ENCODE measurements around the gene MEI4.

The MEI4 gene

DNA sequence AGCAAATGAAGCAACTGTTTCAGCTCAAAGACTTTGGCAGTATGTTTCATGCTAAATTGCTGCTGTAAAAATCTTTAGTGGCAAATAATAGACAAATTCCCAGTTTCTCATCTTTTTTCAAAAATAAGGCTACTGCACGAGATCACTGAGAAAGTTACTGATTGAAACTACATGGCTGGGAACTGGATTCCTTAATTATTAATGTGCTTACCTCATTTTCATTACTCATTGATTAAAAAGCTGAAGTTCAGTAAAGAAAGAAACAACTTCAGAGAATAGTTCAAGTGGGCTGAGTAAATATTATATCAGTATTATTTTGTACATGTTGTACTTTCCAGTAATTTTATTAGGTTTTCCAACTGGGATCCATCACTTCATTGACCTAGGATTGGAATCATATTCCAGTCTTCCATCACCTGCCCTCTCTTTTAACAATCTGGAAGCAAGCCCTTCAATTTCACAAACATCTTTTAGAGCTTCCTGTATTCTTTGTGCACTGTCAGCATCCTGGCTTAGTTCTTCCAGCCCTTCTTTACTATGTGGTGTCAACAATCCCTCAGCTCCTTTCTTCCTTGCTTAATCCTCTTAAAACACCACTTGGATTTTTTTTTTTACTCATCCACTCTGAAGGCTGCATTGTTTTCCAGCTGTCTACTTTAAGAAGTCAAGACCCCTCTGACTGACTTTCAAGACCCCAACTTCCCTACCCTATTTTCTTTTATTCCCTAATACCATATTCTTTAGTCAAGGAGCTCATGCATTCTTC lies 4.3 kb downstream of the MEI4 start:
- H4K12ac ChIP-seq (ENCODE audit: low read depth, low read length), result no peak overlapping the region
- H2AFZ ChIP-seq (ENCODE audit: insufficient read depth, low read length, poor library complexity), result no peak overlapping the region
- H2AK5ac ChIP-seq (ENCODE audit: low read length), result no peak overlapping the region
- no peaks in the 10 kb centered on the region for H3K79me2 ChIP-seq (ENCODE audit: control insufficient read depth, insufficient read depth, low read length, poor library complexity)
- no peak overlapping the region for H3K9ac ChIP-seq (ENCODE audit: low read length)
- H2BK120ac ChIP-seq (ENCODE audit: insufficient read depth, low read length, poor library complexity), result no peak overlapping the region
- no peaks in the 10 kb centered on the region for H3K4me1 ChIP-seq (ENCODE audit: control insufficient read depth in 1 of 2, insufficient read depth in 2 of 2, low read length in 2 of 2)
- H4K8ac ChIP-seq (ENCODE audit: low read depth, low read length), result no peak overlapping the region
- H2BK12ac ChIP-seq (ENCODE audit: low read length), result no peak overlapping the region
- H3K9me3 ChIP-seq (ENCODE audit: insufficient read depth, low read depth, low read length), result no peaks in the 10 kb centered on the region
- H4K91ac ChIP-seq (ENCODE audit: low read depth, low read length), result no peak overlapping the region
- H3K18ac ChIP-seq (ENCODE audit: low read length), result no peak overlapping the region
- no peaks in the 10 kb centered on the region for H3K36me3 ChIP-seq (ENCODE audit: control insufficient read depth in 1 of 2, insufficient read depth in 2 of 2, low read length in 2 of 2)
- H3K27ac ChIP-seq (ENCODE audit: low read depth, low read length), result no peak overlapping the region
- no peak overlapping the region for H2BK5ac ChIP-seq (ENCODE audit: low read depth, low read length, poor library complexity)
- no peak overlapping the region for H3K23ac ChIP-seq (ENCODE audit: low read length)
- H3K14ac ChIP-seq (ENCODE audit: low read length), result no peak overlapping the region
- H3K4me2 ChIP-seq (ENCODE audit: low read length), result no peak overlapping the region
- no CpG with 5 or more reads among the region's 1 CpG for WGBS (ENCODE audit: extremely low coverage, insufficient coverage, insufficient read length)
- no peak for DNase-seq
- no peak overlapping the region for H3K4me3 ChIP-seq (ENCODE audit: low read depth, low read length)
- no peak overlapping the region for H3K4ac ChIP-seq (ENCODE audit: low read depth, low read length)
- H3K79me1 ChIP-seq (ENCODE audit: low read length), result no peaks in the 10 kb centered on the region
- no peaks in the 10 kb centered on the region for H3K27me3 ChIP-seq (ENCODE audit: insufficient read depth, low read length)

DNA sequence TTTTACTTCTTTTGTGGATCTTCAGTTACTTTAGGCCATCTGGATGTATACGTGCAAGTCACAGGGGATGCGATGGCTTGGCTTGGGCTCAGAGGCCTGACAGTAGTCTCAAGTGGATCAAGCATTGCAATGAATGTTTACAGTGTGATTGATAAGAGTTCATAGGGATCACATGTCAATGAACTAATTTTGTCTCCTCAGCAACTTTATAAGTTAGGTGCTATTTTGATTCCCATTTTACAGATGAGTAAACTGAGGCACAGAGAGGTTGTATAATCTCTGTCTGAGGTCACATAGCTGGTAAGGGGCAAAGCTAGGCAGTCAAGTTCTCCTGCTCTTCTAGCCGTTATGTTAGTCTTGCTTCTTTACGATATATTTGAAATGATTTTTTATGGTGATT lies 13.5 kb downstream of the MEI4 start:
- Histone ChIP-seq H3K4ac (ENCODE audit: low read depth, low read length) (no peak overlapping the region), H4K8ac (ENCODE audit: low read depth, low read length) (no peak overlapping the region), H3K27ac (ENCODE audit: low read depth, low read length) (no peak overlapping the region), H2BK5ac (ENCODE audit: low read depth, low read length, poor library complexity) (no peak overlapping the region), H3K14ac (ENCODE audit: low read length) (no peak overlapping the region), H4K12ac (ENCODE audit: low read depth, low read length) (no peak overlapping the region), H3K27me3 (ENCODE audit: insufficient read depth, low read length) (no peaks in the 10 kb centered on the region), H3K79me2 (ENCODE audit: control insufficient read depth, insufficient read depth, low read length, poor library complexity) (no peaks in the 10 kb centered on the region), H3K4me2 (ENCODE audit: low read length) (no peak overlapping the region), H2BK12ac (ENCODE audit: low read length) (no peak overlapping the region), H3K23ac (ENCODE audit: low read length) (no peak overlapping the region), H3K79me1 (ENCODE audit: low read length) (no peaks in the 10 kb centered on the region), H4K91ac (ENCODE audit: low read depth, low read length) (no peak overlapping the region), H3K4me1 (ENCODE audit: control insufficient read depth in 1 of 2, insufficient read depth in 2 of 2, low read length in 2 of 2) (no peaks in the 10 kb centered on the region), H2AFZ (ENCODE audit: insufficient read depth, low read length, poor library complexity) (no peak overlapping the region), H2BK120ac (ENCODE audit: insufficient read depth, low read length, poor library complexity) (no peak overlapping the region), H3K36me3 (ENCODE audit: control insufficient read depth in 1 of 2, insufficient read depth in 2 of 2, low read length in 2 of 2) (no peaks in the 10 kb centered on the region), H3K9ac (ENCODE audit: low read length) (no peak overlapping the region), H3K9me3 (ENCODE audit: insufficient read depth, low read depth, low read length) (no peaks in the 10 kb centered on the region), H3K4me3 (ENCODE audit: low read depth, low read length) (no peak overlapping the region), H3K18ac (ENCODE audit: low read length) (no peak overlapping the region), H2AK5ac (ENCODE audit: low read length) (no peak overlapping the region)
- DNase-seq, result no peak
- no CpG with 5 or more reads among the region's 4 CpGs for WGBS (ENCODE audit: extremely low coverage, insufficient coverage, insufficient read length)

DNA sequence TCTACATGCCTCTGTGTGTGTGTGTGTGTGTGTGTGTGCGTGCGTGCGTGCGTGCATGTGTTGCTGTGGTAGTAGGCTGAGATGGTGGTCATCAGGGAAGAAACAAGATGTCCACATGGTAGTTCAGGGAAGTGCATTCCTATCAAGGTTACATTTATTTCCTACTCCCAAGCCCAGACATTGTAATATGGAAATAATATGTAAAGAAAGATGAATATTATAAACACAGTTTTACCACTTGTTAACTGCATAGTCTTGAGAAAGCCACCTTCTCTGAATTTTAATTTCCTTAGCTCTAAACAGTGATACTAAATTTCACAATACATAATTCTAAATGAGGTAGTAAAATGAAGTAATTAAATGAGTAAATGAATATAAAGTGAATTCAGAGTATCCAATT lies 14.0 kb downstream of the MEI4 start:
- no peaks in the 10 kb centered on the region for H3K4me1 ChIP-seq (ENCODE audit: control insufficient read depth in 1 of 2, insufficient read depth in 2 of 2, low read length in 2 of 2)
- no peak overlapping the region for H4K8ac ChIP-seq (ENCODE audit: low read depth, low read length)
- no peak overlapping the region for H3K9ac ChIP-seq (ENCODE audit: low read length)
- H3K4me2 ChIP-seq (ENCODE audit: low read length), result no peak overlapping the region
- DNase-seq, result no peak
- no peak overlapping the region for H4K12ac ChIP-seq (ENCODE audit: low read depth, low read length)
- H3K79me1 ChIP-seq (ENCODE audit: low read length), result no peaks in the 10 kb centered on the region
- no peak overlapping the region for H2AK5ac ChIP-seq (ENCODE audit: low read length)
- no peaks in the 10 kb centered on the region for H3K79me2 ChIP-seq (ENCODE audit: control insufficient read depth, insufficient read depth, low read length, poor library complexity)
- no peak overlapping the region for H3K14ac ChIP-seq (ENCODE audit: low read length)
- no peak overlapping the region for H2BK120ac ChIP-seq (ENCODE audit: insufficient read depth, low read length, poor library complexity)
- H3K36me3 ChIP-seq (ENCODE audit: control insufficient read depth in 1 of 2, insufficient read depth in 2 of 2, low read length in 2 of 2), result no peaks in the 10 kb centered on the region
- H3K27me3 ChIP-seq (ENCODE audit: insufficient read depth, low read length), result no peaks in the 10 kb centered on the region
- H3K4ac ChIP-seq (ENCODE audit: low read depth, low read length), result no peak overlapping the region
- WGBS (ENCODE audit: extremely low coverage, insufficient coverage, insufficient read length), result no CpG with 5 or more reads among the region's 4 CpGs
- H4K91ac ChIP-seq (ENCODE audit: low read depth, low read length), result no peak overlapping the region
- no peak overlapping the region for H3K27ac ChIP-seq (ENCODE audit: low read depth, low read length)
- H2AFZ ChIP-seq (ENCODE audit: insufficient read depth, low read length, poor library complexity), result no peak overlapping the region
- no peaks in the 10 kb centered on the region for H3K9me3 ChIP-seq (ENCODE audit: insufficient read depth, low read depth, low read length)
- H3K4me3 ChIP-seq (ENCODE audit: low read depth, low read length), result no peak overlapping the region
- no peak overlapping the region for H2BK5ac ChIP-seq (ENCODE audit: low read depth, low read length, poor library complexity)
- H3K18ac ChIP-seq (ENCODE audit: low read length), result no peak overlapping the region
- H2BK12ac ChIP-seq (ENCODE audit: low read length), result no peak overlapping the region
- no peak overlapping the region for H3K23ac ChIP-seq (ENCODE audit: low read length)

DNA sequence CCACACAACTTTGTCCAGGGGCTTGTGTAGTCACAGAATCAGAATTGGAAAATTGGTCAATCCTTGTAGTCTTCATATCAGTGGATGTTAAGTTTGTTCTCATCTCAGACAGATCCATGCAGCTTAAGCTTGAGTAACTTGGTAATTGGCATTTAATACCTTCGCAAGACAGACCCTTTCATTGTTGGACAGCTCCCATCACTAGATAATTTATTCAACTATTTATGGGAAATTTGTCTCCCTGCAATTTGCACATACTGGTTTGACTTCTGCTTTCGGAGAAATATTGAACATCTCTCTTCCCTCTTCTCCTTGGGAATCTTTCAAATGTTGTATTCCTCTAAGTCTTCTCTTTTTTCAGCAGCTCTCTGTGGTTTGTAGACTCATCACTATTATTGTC lies 17.1 kb downstream of the MEI4 start:
- no peak overlapping the region for H3K23ac ChIP-seq (ENCODE audit: low read length)
- no CpG with 5 or more reads among the region's 2 CpGs for WGBS (ENCODE audit: extremely low coverage, insufficient coverage, insufficient read length)
- H3K9ac ChIP-seq (ENCODE audit: low read length), result no peak overlapping the region
- H3K79me1 ChIP-seq (ENCODE audit: low read length), result no peaks in the 10 kb centered on the region
- H4K8ac ChIP-seq (ENCODE audit: low read depth, low read length), result no peak overlapping the region
- H2BK12ac ChIP-seq (ENCODE audit: low read length), result no peak overlapping the region
- no peaks in the 10 kb centered on the region for H3K36me3 ChIP-seq (ENCODE audit: control insufficient read depth in 1 of 2, insufficient read depth in 2 of 2, low read length in 2 of 2)
- no peak overlapping the region for H4K91ac ChIP-seq (ENCODE audit: low read depth, low read length)
- no peaks in the 10 kb centered on the region for H3K27me3 ChIP-seq (ENCODE audit: insufficient read depth, low read length)
- H2AFZ ChIP-seq (ENCODE audit: insufficient read depth, low read length, poor library complexity), result no peak overlapping the region
- H3K4ac ChIP-seq (ENCODE audit: low read depth, low read length), result no peak overlapping the region
- H3K79me2 ChIP-seq (ENCODE audit: control insufficient read depth, insufficient read depth, low read length, poor library complexity), result no peaks in the 10 kb centered on the region
- H3K18ac ChIP-seq (ENCODE audit: low read length), result no peak overlapping the region
- H2BK5ac ChIP-seq (ENCODE audit: low read depth, low read length, poor library complexity), result no peak overlapping the region
- no peak overlapping the region for H2AK5ac ChIP-seq (ENCODE audit: low read length)
- no peak overlapping the region for H3K4me3 ChIP-seq (ENCODE audit: low read depth, low read length)
- no peak overlapping the region for H3K14ac ChIP-seq (ENCODE audit: low read length)
- no peak overlapping the region for H2BK120ac ChIP-seq (ENCODE audit: insufficient read depth, low read length, poor library complexity)
- no peak overlapping the region for H4K12ac ChIP-seq (ENCODE audit: low read depth, low read length)
- no peaks in the 10 kb centered on the region for H3K4me1 ChIP-seq (ENCODE audit: control insufficient read depth in 1 of 2, insufficient read depth in 2 of 2, low read length in 2 of 2)
- no peak overlapping the region for H3K27ac ChIP-seq (ENCODE audit: low read depth, low read length)
- H3K4me2 ChIP-seq (ENCODE audit: low read length), result no peak overlapping the region
- H3K9me3 ChIP-seq (ENCODE audit: insufficient read depth, low read depth, low read length), result no peaks in the 10 kb centered on the region
- no peak for DNase-seq

All from trophoblast cell (in vitro differentiated cells and primary cell).